Neural crest cell (in vitro differentiated cells): ENCODE measurements around the gene MIEF1. TPM values are rescaled to one million over a fixed set of nuclear protein-coding genes. Genes with fewer than 3 reads are reported as not detected.

Experiments
- DNase-seq: peaks from one replicate; pipeline ENCODE4 v3.0.0; 2021; ENCODE audit warnings: low read depth, mixed read lengths, low spot score
- H3K27ac Mint-ChIP-seq: one replicate; pipeline ENCODE4 v1.8.0; 2021; ENCODE audit warnings: mild to moderate bottlenecking, mixed read lengths; ENCODE audit not compliant: unreplicated experiment
- H3K27me3 Mint-ChIP-seq: 2 replicates; pipeline ENCODE4 v1.8.0; 2021; ENCODE audit warnings: low read depth, mild to moderate bottlenecking, mixed read lengths
- H3K36me3 Mint-ChIP-seq: 2 replicates; pipeline ENCODE4 v1.8.0; 2021; ENCODE audit warnings: low read depth, mild to moderate bottlenecking, mixed read lengths
- H3K4me1 Mint-ChIP-seq: 2 replicates; pipeline ENCODE4 v1.8.0; 2021; ENCODE audit warnings: mixed read lengths
- H3K4me3 Mint-ChIP-seq: one replicate; pipeline ENCODE4 v1.8.0; 2021; ENCODE audit warnings: mild to moderate bottlenecking, mixed read lengths
- H3K9me3 Mint-ChIP-seq: 2 replicates; pipeline ENCODE4 v1.8.0; 2021; ENCODE audit warnings: mixed read lengths
- CTCF ChIP-seq: fragments of 200-600 bp; sonication (generic); conservative IDR thresholded peaks from 2 replicates; pipeline ENCODE4 v1.5.0; 2021; ENCODE audit warnings: antibody characterized with exemption, mild to moderate bottlenecking
- long read RNA-seq: library from polyadenylated mRNA; unstranded; transcript quantifications from one replicate; pipeline ENCODE4 v2.0.0, GENCODE V29; 2020
- total RNA-seq: library from RNA; stranded (reverse); gene quantifications from 2 replicates; pipeline ENCODE4 v1.2.1, GENCODE V29; 2021

Gene MIEF1
- total RNA-seq = 43.3 and 45.0 TPM in 2 replicates
- long read RNA-seq, full-length matches to known transcripts = 41 of 61 reads
- long read RNA-seq, partial matches to known transcripts = 1 of 61 reads
- long read RNA-seq, other reads (novel, unspliced or antisense) = 19 of 61 reads

DNA sequence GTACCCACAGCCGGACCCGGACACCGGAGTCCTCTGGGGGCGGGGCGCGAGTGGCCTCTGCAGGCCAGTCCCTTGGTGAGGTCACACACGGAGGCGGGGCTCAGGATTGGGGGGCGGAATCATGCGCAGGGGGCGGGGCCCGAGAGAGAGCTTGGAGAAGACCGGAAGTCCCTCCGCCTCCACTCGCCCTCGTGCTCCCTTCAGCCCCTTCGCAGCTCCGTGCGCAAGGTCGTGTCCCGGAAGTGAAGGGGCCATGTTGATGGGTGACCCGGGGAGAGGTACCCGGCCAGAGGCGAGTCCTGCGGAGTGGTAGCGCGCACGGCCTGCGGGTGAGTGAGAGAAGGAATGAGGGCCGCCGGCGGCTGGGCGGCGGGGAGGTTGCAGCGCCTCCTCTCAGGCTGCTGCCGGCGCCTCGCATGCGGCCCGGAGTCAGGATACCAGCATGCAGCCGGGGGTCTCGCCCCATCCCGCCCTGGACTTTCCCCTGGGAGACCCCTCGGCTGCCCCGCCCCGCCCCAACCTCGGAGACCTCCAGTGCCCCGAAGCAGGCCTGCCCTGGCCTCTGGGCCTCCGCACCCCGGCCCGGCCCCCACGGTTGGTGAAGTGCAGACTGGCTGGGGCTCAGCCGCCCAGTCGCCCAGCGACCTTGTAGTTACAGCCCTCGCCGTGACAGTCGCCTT is at the start of gene MIEF1:
Gene MIEF1 (plus strand): TSS at position 182 of the 680 bp plus-strand sequence. CDS start 9,005 bp downstream, outside the sequence.
- H3K4me1 Mint-ChIP-seq = peaks cover 39% of the 10 kb centered on the region
- peak within 1 kb of the TSS; percentile 96 for H3K27ac Mint-ChIP-seq
- H3K36me3 Mint-ChIP-seq = peaks cover 3% of the 10 kb centered on the region
- TF ChIP-seq CTCF = no peak
- H3K9me3 Mint-ChIP-seq = no peaks in the 10 kb centered on the region
- H3K4me3 Mint-ChIP-seq = peak within 1 kb of the TSS; percentile 93
- peak; percentile 94 for DNase-seq
- H3K27me3 Mint-ChIP-seq = no peaks in the 10 kb centered on the region

GRCh38 chr22:39452740-39453040 is 49.4 kb upstream of the MIEF1 start:
- Mint-ChIP-seq H3K27ac (no peak overlapping the region), H3K9me3 (no peaks in the 10 kb centered on the region), H3K27me3 (peaks cover 12% of the 10 kb centered on the region), H3K36me3 (no peaks in the 10 kb centered on the region), H3K4me1 (peaks cover 28% of the 10 kb centered on the region), H3K4me3 (peak overlapping the region; percentile 53)
- no peak for DNase-seq
- no peak for TF ChIP-seq CTCF

- Mint-ChIP-seq H3K27ac (peak overlapping the region; percentile 43), H3K9me3 (no peaks in the 10 kb centered on the region), H3K27me3 (peaks cover 12% of the 10 kb centered on the region), H3K4me3 (peak overlapping the region; percentile 80), H3K4me1 (peaks cover 36% of the 10 kb centered on the region), H3K36me3 (no peaks in the 10 kb centered on the region)
- DNase-seq = no peak
- TF ChIP-seq CTCF = no peak
Observed at GRCh38 chr22:39453765-39454378, 48.2 kb upstream of the MIEF1 start.

DNA sequence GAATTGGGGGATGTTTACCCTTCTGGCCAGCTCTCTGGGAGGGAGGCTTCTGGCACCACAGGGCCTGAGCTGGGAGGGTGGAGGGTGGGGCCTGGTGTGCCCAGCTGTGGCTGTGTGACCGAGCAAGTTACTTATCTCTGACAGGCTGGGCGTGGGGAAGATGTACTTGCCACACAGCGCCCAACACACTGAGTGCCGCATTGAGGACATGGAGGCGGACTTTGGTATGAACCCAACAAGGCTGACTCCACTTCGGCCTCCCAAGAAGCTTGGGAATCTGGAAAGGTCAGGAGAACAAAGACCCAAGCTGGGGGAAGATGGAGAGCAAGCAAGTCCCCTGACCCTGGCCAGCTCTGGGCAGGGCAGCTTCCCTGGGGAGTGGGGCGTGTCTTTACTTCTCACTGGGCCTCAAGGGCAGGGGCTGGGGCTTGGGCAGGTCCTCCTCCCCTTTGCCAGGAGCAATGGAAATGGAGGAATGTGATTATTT is 47.7 kb upstream of the MIEF1 start:
- H3K27me3 Mint-ChIP-seq = peaks cover 12% of the 10 kb centered on the region
- H3K4me3 Mint-ChIP-seq = peak overlapping the region; percentile 85

More for the DNA sequence above, 47.7 kb upstream of the MIEF1 start:
- Mint-ChIP-seq H3K4me1 (peaks cover 36% of the 10 kb centered on the region), H3K27ac (no peak overlapping the region), H3K9me3 (no peaks in the 10 kb centered on the region), H3K36me3 (no peaks in the 10 kb centered on the region)
- no peak for TF ChIP-seq CTCF
- no peak for DNase-seq
